A172 (cell line): ENCODE measurements around the gene KLHDC4. TPM values are rescaled to one million over a fixed set of nuclear protein-coding genes. Genes with fewer than 3 reads are reported as not detected.
"Not testable (repeated sequence)": the region's sequence is repeated elsewhere in the genome, so short reads cannot be mapped to it uniquely, and the experiment has no call there.

ENCODE experiments used
- DNase-seq: peaks from one replicate; pipeline ENCODE4 v3.0.0-alpha.2; 2015; ENCODE audit warnings: low spot score
- total RNA-seq: library from RNA; depleted of rRNA; stranded (reverse); fragments of >200 nt; shearing (Covaris generic); gene quantifications from 2 replicates; pipeline ENCODE4 v1.2.3, GENCODE V29; 2014

The KLHDC4 gene
- total RNA-seq, 1 experiment from 2014 or later: 18.4 TPM

DNA sequence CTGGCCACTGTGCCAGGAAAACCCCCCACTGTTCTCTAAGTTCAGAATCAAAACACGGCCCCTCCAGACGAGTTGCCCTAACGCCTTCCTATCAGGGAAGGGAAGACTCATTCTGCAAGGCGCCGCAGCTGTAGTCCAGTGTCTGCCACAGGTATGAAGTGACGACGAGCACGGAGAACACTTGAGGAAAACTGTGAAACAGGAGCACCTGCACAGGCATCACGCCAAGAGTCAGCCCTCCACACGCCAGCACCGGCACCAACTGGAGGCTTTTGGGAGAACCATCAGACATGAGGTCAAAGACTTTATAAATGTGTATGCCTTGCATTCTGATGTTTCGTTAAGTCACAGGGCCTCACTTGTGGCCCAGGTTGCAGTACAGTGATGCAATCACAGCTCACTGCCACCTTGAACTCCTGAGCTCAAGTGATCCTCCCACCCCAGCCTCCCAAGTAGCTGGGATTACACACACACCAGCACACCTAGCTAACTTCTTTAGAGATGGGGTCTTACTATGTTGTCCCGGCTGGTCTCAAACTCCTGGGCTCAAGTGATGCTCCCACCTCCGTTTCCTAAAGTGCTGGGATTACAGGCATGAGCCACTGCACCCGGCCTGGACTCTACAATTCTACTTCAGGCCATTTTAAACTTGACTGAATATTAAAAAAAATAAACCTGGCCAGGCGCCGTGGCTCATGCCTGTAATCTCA, 22.9 kb downstream of the KLHDC4 start:
- DNase-seq: no peak

DNA sequence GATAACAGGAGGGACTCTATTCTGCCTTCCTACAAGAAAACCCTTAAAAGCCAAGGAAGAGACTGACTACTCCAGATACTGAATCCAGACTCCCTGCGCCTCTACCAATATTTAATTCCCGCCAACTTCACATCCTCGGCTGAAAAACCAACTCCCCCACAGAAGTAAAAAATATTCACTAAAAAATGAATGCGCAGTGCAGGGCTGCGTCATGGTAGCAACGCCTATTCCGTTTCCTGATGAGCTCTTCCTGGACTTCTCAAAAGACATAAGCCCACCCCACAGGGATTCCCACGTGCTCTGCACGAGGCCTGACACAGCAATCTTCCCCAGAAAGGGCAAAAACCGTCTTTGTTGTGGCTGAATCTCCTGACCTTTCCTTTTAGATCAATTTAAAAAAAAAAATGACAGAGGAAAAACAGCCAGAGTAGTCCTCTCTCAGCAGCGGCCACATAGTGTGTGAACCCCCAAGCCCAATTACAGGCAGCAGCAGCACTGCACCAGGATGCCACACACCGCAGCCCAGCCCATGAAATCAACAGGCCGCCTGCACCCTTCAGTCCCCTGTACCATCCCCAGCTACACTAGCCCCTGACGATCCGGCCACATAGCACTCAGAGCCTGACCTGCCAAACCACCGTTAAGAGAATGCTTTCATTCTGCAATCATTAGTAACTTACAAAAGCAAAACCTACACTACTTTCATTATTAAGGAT, 23.9 kb downstream of the KLHDC4 start:
- DNase-seq: no peak

DNA sequence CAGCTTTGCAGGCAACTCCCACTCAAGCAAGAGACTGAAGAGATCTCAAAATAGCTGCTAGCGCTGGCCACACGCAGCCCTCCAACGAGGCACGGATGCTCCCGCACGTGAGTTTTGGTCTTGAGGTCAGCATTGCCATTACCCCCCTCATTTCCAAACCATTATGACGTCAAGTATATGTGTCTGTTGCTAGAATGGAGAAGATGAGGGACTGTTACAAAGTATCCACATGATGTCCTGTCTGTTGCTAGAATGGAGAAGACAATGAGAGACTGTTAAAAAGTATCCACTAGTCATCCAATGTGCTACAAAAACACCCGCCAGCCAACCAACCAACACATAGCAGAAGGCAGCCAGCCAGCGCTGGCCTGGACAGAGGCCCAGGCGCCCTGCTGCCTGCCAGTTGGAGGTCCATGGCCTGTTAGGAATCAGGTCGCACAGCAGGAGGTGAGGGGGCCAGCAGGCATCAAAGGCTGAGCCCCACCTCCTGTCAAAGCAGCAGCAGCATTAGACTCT, 24.8 kb downstream of the KLHDC4 start:
- DNase-seq: no peak

DNA sequence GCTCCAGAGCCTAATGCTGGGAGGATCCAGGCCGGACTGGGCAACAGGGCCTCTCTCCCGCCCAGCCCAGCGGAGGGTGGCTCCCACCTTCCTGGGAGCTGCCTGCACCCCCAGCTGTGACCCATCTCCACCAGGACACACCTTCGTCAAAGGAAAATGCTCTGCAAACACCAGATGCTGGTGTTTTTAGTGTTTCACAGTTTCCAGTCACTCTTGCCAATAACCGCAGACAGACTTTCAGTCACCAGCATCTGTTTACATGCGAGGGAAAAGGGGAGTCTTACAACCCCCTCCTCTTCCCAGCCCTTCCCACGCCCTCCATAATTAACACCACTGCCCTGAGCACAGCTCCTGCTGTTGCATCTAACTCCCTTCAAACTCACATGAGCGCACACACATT, 25.3 kb downstream of the KLHDC4 start:
- no peak for DNase-seq

DNA sequence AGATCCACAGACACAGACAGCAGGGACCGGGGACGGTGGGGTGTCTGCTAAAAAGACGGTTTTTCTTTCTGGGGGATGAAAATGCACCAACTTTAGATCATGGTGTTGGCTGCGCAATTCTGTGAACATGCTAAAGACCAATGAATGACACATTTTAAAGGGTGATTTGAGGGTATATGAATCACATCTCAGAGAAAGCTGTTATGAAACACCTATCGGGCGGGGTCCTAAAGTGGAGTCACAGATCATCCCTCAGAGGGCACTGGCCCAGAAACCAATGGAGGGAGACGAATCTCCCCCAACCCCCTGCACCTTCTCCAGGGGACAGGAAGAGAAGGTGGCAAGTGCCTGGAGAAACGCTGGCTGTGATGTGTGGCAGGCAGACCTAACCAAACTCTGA, 26.0 kb downstream of the KLHDC4 start:
- DNase-seq: no peak

DNA sequence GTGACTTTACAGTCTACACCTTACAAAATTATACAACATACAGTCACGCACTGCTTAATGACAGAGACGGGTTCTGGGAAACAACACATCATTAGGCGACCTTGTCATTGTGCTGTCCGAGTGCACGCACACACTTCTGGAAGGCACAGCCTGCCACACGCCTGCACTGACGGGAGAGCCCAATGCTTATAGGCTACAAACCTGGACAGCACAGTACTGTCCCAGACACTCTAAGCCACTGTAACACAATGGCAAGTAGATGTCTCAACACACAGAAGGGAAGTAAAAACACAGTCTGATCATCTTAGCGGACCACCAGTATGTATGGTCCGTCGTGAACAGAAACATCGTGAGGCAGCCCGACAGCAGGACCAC, 29.8 kb downstream of the KLHDC4 start:
- no peak for DNase-seq

DNA sequence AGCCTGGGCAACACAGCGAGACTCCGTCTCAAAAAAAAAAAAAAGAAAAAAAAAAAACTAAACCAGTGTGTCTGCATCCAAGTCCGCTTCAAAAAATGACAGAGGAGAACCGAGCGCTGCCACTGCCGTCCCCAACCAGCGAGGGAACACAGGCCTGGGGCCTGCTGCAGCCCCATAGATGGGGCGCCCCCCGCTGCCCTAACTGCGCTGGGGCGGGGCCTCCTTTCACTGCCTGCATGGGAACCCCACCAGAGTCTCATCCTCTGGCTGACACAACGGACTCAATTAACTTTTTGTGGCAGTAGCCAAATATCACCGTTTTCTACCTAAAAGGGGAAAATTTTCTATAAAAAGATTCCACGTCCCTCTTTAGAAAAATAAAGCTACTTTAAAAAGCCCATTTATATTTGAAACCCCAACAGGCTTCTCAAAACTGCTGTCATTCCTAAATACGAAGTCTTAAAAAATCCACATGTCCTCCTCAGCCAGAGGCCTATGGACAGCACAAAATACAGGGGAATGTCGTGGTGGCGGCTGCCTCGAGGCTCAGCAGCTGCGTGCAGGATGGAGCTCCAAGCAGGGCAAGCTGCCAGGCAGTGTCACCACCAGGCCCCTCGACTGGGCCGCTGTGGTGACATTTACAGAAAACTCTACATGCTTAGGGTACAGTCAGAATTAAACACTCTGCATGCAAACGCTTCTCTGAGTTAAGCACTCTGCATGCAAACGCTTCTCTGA, 30.3 kb downstream of the KLHDC4 start:
- no peak for DNase-seq

DNA sequence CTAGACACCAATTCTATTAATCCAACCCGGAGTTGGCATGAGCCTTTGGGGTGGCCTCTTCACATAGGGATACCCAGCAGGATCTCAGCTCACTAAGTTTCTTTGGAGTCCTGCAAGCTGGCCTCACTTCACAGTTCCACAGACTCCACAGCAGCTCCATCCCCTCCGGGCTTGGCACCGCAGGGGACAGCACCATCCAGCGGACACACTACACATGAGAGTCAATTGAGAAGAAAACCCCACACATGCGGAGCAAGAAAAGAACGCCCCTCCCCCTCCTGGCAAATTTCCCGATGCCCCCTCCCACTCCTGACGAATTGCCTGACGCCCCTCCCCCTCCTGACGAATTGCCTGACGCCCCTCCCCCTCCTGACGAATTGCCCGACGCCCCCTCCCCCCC, 31.1 kb downstream of the KLHDC4 start:
- no peak for DNase-seq

DNA sequence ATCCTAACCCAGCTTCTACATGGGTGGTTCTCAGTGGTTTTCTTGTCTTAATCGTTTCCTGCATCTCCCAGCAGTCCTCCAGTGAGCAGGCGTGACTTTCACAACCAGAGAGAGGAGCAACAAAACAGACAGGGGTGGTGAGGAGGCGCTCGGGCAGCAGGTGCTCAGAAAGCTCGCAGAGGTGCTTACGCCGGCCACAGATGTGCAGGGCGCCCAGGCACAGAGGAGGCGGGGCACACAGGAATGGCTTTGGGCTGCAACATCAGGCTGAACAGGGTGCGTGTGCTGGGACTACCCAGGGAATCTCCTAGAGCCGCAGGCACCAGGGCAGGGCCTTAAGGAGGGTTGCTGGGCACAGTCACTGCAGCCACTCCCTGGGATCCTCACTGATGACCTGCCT, 32.6 kb downstream of the KLHDC4 start:
- no peak for DNase-seq

DNA sequence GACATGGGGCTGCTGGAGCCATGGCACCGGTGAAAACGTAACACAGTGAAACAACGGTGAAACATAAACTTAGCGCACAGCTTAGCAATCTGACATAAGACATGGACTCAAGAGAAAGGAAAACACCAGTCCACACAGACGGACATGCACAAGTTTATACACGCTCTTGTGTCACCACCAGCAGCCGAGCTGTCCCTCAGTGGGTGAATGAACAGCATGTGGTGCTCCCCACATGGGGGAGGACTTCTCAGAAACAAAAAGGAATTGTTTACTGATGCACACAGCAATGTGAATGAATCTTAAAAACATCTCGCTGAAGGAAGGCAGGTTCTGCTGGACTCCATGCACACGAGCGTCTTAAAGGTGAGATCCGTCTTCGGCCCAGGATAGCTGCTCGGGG, 34.2 kb downstream of the KLHDC4 start:
- DNase-seq: no peak

DNA sequence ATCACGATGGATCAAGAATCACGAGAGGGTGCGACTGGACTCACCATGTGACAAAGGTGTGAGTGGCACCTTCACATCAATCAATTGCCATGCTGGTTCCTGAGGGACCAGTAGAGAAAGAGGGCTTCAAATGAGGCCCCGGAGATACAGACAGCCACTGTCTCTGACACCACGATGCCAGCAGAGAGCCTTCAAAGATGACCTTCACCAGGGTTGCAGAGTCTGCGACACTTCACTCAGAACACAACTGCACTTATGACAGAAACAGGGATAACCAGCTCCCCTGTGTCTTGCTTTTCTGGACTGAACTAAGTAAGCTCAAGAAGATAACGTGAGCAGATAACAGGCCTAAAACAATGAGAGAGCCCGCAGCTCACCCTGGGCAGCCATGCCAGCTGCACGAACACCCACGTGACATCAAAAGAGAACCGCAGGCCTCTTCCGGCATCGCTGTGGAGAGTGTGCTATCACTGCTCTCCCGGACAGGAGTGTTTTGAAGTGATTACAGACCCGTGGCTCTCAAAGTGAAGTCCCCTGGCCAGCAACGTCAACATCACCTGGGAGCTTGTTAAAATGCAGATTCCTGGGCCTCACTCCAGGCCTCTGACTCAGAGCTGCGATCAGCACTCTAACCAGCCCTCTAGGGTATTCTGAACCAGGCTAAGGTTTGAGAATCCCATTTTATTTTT, 36.4 kb downstream of the KLHDC4 start:
- DNase-seq: no peak

DNA sequence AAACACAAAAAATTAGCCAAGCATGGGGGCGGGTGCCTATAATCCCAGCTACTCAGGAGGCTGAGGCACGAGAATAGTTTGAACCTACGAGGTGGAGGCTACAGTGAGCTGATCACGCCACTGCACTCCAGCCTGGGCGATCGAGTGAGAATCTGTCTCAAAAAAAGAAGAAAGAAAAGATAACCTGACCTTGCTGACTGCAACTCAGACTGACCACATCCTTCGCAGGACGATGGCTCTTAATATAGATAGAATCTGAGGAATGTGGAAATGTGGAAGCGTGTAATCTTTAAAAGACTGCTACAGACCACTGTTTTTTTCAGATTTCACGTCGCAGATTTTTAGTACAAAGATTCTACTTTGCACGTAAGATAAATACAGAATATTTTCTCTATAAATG, 37.8 kb downstream of the KLHDC4 start:
- DNase-seq: peak; percentile 86

DNA sequence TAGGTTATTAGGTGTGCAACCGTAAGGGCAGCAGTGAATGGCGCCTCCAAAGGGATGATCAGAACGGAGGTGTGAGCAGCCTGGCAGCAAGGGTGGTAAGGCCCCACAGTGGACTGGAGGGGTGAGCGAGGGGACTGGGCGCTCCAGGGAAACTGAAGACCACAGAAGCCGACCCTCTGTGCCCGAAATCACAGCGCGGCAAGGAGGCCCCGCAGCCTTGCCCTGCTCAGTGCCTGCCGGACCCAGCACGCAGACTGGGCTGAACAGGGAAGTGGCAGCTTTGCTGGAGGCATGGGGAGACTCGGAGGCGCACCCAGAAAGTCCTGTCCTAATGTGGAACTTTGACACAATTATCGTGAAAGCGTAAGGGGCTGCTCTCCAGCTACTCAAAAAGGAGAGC, 38.4 kb downstream of the KLHDC4 start:
- DNase-seq: no peak

DNA sequence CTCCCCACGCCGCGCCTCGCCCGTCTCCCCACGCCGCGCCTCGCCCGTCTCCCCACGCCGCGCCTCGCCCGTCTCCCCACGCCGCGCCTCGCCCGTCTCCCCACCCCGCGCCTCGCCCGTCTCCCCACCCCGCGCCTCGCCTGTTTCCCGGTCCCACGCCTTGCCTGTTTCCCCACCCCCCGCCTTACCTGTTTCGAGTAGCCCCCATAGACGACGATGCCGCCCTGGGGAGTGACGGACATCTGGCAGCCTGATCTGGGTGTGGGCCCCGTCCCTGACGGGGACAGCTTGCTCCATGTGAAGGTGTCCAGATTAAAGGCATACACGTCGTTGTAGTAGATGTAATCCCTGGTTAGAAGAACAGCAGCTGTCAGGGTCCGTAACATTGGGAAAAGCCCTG, 39.2 kb downstream of the KLHDC4 start:
- DNase-seq: not testable (repeated sequence)

DNA sequence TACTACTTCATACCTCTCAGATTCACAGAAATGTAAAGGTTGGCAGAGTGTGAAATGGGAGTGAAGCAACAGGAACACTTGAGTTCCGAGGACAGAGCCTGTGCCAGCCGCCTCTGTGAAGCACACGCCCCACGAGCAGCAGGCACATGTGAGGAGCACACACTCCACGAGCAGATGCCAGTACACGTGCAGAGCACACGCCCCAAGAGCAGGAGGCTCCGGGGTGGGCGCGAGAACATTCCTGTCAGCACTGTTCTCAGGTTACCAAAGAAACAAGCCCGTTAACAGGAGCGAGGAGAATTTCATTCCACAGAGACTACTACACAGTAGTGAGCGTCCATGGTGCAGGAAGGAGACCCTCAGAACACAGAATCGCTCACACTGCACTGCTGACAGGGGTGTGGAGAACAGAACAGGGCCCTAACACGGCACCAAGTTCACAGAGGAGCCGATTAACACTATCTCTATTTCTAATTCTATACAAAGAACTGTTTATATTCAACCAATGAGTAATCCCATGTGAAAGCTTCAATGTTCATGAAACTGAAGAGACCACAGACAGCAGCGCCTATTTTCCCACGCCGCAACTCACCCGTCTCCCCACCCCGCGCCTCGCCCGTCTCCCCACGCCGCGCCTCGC, 40.1 kb downstream of the KLHDC4 start:
- DNase-seq: peak; percentile 78

DNA sequence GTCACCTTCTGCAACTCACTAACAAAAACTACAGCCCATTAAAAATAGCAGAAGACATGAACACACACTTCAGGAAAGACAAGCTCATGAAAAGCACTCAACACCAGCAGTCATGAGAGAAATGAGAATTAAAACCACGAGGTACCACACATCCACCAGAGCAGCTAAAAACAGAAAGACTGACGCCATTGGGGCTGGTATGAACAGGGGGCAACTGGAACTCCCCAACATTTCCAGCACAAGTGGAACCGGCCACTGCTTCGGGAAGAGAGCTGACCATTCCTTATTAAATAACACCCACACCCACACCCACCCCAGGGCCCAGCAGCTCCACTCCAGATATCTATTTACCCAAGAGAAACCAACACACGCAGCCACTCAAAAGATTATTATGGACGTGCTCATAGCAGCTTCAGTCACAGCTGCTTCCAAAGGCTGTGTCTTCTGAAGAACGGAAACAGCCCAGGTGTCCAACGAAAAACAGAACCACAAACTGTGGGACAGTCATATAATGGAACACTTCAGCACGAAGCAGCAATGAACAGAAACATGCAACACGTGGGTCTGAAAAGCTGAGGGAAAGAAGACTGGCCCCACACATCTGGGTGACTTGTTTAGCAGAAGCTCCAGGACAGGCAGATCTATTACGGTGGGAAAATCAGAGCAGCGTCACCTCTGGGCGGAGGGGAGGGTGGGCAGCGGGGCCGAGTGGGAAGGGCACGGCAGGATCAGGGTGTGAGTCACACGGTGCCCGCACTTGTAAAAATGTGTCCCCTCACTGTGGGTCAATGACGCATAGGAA, 41.1 kb downstream of the KLHDC4 start:
- DNase-seq: peak; percentile 89

DNA sequence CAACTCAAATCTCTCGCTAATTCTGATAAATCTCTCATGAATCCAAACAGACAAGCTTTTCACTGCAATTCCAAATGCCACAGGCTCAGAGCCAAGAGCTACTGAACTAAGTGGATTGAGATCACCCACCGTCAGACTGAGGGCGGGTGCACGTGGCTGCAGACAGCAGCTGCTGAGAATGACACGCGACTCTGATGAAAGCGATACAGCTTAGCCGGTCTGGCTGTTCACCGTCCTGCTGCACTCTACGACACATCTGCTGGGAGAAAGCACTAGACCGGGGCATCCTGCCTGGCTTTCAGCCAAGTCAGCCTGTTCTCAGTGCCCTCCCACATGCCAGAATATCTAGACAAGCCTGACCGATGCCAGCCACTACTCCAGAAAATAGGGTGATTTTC, 42.6 kb downstream of the KLHDC4 start:
- peak; percentile 94 for DNase-seq

DNA sequence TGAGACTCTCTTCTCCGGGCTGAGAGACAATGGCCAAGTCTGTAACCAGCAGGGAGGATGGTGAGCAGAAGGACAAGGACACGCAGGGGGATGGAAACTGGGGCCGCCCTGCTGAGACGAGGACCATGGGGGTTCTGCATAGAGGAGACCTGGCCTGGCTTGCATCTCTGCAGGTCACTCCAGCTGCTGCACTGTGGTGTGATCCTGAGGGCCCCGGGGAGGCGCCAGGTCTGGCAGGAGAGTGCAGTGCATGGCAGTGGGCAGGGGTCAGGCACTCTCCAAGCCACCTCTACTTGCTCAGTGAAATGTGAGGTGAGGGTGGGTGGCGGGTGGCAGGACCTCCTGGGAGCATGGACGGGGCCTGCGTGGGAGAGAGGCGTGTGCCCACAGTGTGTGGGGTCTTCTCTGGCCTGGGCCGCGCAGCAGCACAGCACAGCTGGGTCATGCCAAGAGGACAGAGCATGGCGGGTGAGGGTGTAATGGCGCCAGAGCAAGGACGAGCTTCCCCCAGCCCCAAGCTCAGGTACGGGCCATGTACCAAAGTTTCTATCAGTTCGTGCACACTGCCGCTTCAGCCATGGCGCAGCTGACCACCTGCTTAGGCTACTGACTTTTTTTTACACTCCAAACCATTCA, 43.1 kb downstream of the KLHDC4 start:
- DNase-seq: no peak

DNA sequence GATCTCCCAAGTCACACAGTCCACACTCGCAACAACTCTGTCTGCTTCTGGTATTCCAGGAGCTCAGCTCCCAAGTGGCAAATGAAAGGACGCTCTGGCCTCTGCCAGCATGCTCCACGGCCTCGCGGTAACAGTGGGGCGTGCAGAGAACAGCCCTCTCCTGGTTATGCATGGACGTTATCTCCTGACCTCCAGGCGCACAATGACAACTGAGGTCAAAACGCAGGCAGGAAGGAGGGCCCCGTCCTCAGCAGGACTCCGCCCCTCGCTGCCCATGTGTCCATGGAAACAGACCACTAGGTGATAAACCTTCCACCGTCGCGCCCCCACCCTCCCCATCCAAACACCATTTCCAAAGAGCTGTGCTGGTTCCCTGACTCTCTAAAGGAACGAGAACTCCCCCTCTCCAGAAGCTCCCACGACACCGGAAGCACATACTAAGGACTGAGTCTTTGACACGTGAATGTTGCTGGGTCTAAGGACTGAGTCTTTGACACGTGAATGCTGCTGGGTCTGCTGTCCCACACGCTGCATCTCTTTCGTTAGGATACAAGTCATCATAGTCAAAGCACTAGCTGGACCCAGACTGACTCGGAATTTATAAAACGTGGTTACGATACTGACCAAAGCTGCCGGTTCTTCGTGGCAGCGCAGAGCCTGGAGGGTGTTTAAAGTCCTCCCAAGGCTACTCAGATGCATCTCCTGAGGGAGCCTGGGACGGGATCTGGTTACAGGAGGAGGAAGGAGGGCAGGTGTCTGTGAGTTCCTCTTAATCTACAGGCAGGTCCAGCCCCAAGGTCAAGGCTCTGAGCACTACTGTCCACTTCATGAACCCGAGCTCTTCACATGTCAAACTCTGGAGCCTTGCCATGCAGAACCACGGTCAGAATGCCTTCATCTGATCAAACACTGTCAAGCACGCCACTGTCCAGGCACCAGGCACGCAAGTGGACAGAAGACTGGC, 43.9 kb downstream of the KLHDC4 start:
- no peak for DNase-seq
